Small intestine (tissue), 7 donors: Measurements from ENCODE around the gene NDE1. TPM values are rescaled to one million over a fixed set of nuclear protein-coding genes. Genes with fewer than 3 reads are reported as not detected.

Experiments
- DNase-seq, 2 donors: peaks; one replicate each; pipeline versions ENCODE4 v3.0.0 to v3.0.0-alpha.2; 2013
- FAIRE-seq: peaks from 2 replicates; lab custom pipeline; 2012; peaks lifted over from hg19 to GRCh38; lab: Jason Lieb, UNC
- H3K27ac ChIP-seq, 3 donors: one replicate each; pipeline ENCODE4 v1.5.1; 2013; ENCODE audit warnings: low read length in 2 of 3, mild to moderate bottlenecking in 2 of 3, control low read depth in 1 of 3, inconsistent platforms in 1 of 3, low read depth in 1 of 3, moderate library complexity in 1 of 3
- H3K27me3 ChIP-seq, 3 donors: one replicate each; pipeline ENCODE4 v1.6.1; 2013; ENCODE audit warnings: low read length in 3 of 3, inconsistent platforms in 1 of 3; ENCODE audit not compliant: control insufficient read depth in 3 of 3, insufficient read depth in 3 of 3
- H3K36me3 ChIP-seq, 3 donors: one replicate each; pipeline ENCODE4 v1.6.1; 2013; ENCODE audit warnings: low read length in 3 of 3, inconsistent platforms in 1 of 3, low read depth in 1 of 3, mild to moderate bottlenecking in 1 of 3, moderate library complexity in 1 of 3; ENCODE audit not compliant: control insufficient read depth in 3 of 3, insufficient read depth in 2 of 3
- H3K4me1 ChIP-seq, 3 donors: one replicate each; pipeline ENCODE4 v1.6.1; 2013; ENCODE audit warnings: low read length in 2 of 3, inconsistent platforms in 1 of 3, low read depth in 1 of 3, mild to moderate bottlenecking in 1 of 3, moderate library complexity in 1 of 3; ENCODE audit not compliant: control insufficient read depth in 3 of 3, insufficient read depth in 2 of 3
- H3K4me3 ChIP-seq, 3 donors: one replicate each; pipeline ENCODE4 v1.5.1; 2013; ENCODE audit warnings: low read length in 3 of 3, control low read depth in 1 of 3, inconsistent platforms in 1 of 3, low read depth in 1 of 3, mild to moderate bottlenecking in 1 of 3, moderate library complexity in 1 of 3
- H3K9me3 ChIP-seq, 2 donors: one replicate each; pipeline ENCODE4 v1.6.1; 2013; ENCODE audit warnings: low read depth in 1 of 2, low read length in 1 of 2; ENCODE audit not compliant: control insufficient read depth in 2 of 2, insufficient read depth in 1 of 2
- WGBS, 3 donors: extraction: QIAGEN DNeasy Blood & Tissue Kit; methylation state at CpG; one replicate each; pipeline ENCODE4 v1.1.7; 2013; 5-methylcytosine and 5-hydroxymethylcytosine counted together
- polyA plus RNA-seq, 4 donors: library from polyadenylated mRNA; stranded (reverse) in 3 of 4; unstranded in 1 of 4; fragments of 200-250 nt in 3 of 4; fragments of 120-200 nt in 1 of 4; gene quantifications; one replicate each; pipeline versions ENCODE4 v1.2.1 to v1.2.3, GENCODE V29; 2013
- donor health status: healthy with polysubstance abuse.
- donor health status: control.
- donor health status: control.
- donor health status: Bipolar disorder and iron deficiency.
- donor health status: healthy.

NDE1 gene
- polyA plus RNA-seq, 4 donors, result 5.8 to 21.7 (median 14.4) TPM

- H3K36me3 ChIP-seq, result peaks cover 0 to 12% (median 0%) of the 10 kb centered on the region in 3 donors
- H3K9me3 ChIP-seq, result peaks cover 0 to 4% of the 10 kb centered on the region in 2 donors
- DNase-seq (no peak), FAIRE-seq (no peak)
- H3K27me3 ChIP-seq, result no peaks in the 10 kb centered on the region
- no peaks in the 10 kb centered on the region for H3K4me1 ChIP-seq
- no peak overlapping the region for H3K4me3 ChIP-seq
- H3K27ac ChIP-seq, result no peak overlapping the region
- WGBS, 3 donors, result 89 to 93% (median 92%) methylated on average over 2 of the region's 2 CpGs
These were observed 92.7 kb downstream of the NDE1 start for GRCh38 chr16:15742716-15743115.

DNA sequence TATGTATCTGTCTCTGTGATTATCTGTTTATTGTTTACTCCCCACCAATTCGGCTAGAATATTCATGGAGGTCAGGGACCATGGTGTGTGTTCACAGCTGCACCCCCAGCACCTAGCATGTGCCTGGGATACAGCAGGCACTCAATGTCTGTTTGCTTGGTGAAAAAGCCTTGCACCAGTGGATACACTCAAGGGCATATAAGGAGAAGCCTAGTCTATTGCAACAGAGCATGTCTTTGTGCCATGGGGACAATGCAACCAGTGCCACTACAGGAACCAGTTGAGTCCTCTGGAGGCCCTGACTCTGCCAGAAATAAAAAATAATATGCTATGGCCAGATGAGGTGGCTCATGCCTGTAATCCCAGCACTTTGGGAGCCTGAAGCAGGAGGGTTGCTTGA is 93.6 kb downstream of the NDE1 start:
- Histone ChIP-seq H3K27ac (no peak overlapping the region), H3K27me3 (no peaks in the 10 kb centered on the region), H3K36me3 (peaks cover 0 to 12% (median 0%) of the 10 kb centered on the region in 3 donors), H3K9me3 (peaks cover 0 to 4% of the 10 kb centered on the region in 2 donors), H3K4me1 (no peaks in the 10 kb centered on the region), H3K4me3 (no peak overlapping the region)
- DNase-seq (no peak), FAIRE-seq (no peak)
- WGBS, 3 donors, result 54 to 80% (median 72%) methylated on average over 1 of the region's 1 CpG

GRCh38 chr16:15746332-15746731 is 96.3 kb downstream of the NDE1 start:
- no peak overlapping the region for H3K27ac ChIP-seq
- no peaks in the 10 kb centered on the region for H3K27me3 ChIP-seq
- FAIRE-seq (no peak), DNase-seq (no peak)
- WGBS, 3 donors, result 93 to 97% (median 96%) methylated on average over 6 of the region's 6 CpGs
- H3K4me3 ChIP-seq, result no peak overlapping the region
- H3K9me3 ChIP-seq, result no peaks in the 10 kb centered on the region
- peaks cover 0 to 6% (median 0%) of the 10 kb centered on the region in 3 donors for H3K36me3 ChIP-seq
- no peaks in the 10 kb centered on the region for H3K4me1 ChIP-seq

DNA sequence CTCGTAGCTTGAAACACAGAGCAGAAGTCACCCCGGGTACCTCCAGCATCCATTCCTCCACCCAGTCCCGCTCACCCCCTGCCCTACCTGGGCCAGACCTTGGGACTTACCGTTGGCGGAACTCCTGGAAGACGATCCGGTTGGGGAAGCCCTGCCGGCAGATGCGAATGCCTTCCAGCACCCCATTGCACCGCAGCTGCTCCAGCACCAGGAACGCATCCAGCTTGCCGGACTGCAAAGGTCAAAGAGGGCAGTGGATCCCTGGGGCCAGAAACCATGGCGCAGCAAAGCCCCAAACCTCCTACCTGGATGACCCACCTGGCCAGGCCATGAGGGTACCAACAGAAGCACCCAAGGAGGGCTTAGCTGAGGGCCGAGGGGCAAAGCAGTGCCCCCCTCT is 97.9 kb downstream of the NDE1 start:
- 90 to 98% (median 96%) methylated on average over 14 of the region's 14 CpGs for WGBS, 3 donors
- Histone ChIP-seq H3K4me1 (no peaks in the 10 kb centered on the region), H3K27ac (no peak overlapping the region), H3K9me3 (no peaks in the 10 kb centered on the region), H3K4me3 (no peak overlapping the region), H3K36me3 (peaks cover 0 to 5% (median 0%) of the 10 kb centered on the region in 3 donors), H3K27me3 (no peaks in the 10 kb centered on the region)
- FAIRE-seq (no peak), DNase-seq (no peak)

DNA sequence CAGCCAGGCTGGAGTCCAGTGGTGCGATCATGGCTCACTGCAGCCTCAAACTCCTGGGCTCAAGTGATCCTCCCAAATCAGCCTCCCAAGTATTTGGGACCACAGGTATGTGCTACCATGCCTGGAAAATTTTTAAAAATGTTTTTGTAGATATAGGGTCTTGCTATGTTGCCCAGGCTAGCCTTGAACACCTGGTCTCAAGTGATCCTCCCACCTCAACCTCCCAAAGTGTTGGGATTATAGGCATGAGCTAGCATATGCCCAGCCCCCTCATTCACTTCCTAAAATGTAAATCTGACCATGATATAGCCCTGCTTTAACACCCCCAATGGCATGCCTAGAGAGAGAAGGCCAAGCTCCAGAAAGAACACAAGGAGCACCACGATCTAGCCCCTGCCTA is 98.6 kb downstream of the NDE1 start:
- 93 to 100% (median 94%) methylated on average over 2 of the region's 2 CpGs for WGBS, 3 donors
- no peaks in the 10 kb centered on the region for H3K4me1 ChIP-seq
- H3K9me3 ChIP-seq, result no peaks in the 10 kb centered on the region
- H3K27ac ChIP-seq, result no peak overlapping the region
- H3K4me3 ChIP-seq, result no peak overlapping the region
- no peak for DNase-seq
- FAIRE-seq, result no peak
- H3K36me3 ChIP-seq, result peaks cover 0 to 5% (median 0%) of the 10 kb centered on the region in 3 donors
- no peaks in the 10 kb centered on the region for H3K27me3 ChIP-seq

DNA sequence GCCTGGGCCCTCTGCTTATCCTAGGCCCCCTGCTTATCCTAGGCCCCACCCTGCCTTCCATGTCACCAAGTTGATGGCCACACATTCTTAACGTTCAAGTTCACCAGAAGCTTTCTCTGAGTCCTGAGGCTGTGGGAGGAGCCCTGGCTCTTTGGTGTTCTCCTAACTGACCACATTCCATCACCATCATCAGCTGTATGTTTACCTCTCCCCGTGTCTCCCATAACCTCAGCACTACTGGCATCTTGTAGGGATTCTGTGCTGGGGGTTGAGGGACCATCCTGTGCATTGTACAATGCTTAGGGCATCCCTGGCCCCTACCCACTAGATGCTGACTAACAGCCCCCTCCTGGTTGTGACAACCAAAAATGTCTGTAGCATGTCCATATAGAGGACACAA is 99.3 kb downstream of the NDE1 start:
- FAIRE-seq (no peak), DNase-seq (no peak)
- Histone ChIP-seq H3K27ac (no peak overlapping the region), H3K27me3 (no peaks in the 10 kb centered on the region), H3K9me3 (no peaks in the 10 kb centered on the region), H3K36me3 (peaks cover 0 to 5% (median 0%) of the 10 kb centered on the region in 3 donors), H3K4me3 (no peak overlapping the region), H3K4me1 (no peaks in the 10 kb centered on the region)
- WGBS, 3 donors, result 40 to 52% (median 40%) methylated on average over 2 of the region's 2 CpGs

- 80 to 87% (median 87%) methylated on average over 16 to 18 of the region's 18 CpGs for WGBS, 3 donors
- no peaks in the 10 kb centered on the region for H3K9me3 ChIP-seq
- no peak overlapping the region for H3K4me3 ChIP-seq
- H3K27me3 ChIP-seq, result no peaks in the 10 kb centered on the region
- H3K36me3 ChIP-seq, result peaks cover 0 to 3% (median 0%) of the 10 kb centered on the region in 3 donors
- no peak for DNase-seq
- no peak overlapping the region for H3K27ac ChIP-seq
- H3K4me1 ChIP-seq, result no peaks in the 10 kb centered on the region
- no peak for FAIRE-seq
These were observed 99.9 kb downstream of the NDE1 start for GRCh38 chr16:15749985-15750384.

DNA sequence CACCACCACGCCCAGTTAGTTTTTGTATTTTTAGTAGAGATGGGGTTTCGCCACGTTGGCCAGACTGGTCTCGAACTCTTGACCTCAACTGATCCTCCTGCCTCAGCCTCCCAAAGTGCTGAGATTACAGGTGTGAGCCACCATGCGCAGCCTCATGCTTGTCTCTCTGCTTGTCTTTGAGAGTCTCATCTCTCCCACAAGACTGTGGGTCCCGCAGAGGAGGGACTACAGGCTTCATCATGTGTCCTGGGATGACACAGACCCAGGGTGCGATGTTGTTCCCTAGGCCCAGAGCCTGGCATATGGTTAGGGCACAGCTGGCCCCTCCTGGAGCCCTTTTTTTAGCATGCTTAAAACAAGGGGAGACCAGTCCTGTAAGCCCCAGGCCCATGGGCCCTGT is 101.9 kb downstream of the NDE1 start:
- Histone ChIP-seq H3K36me3 (no peaks in the 10 kb centered on the region), H3K4me1 (no peaks in the 10 kb centered on the region), H3K27me3 (no peaks in the 10 kb centered on the region), H3K4me3 (no peak overlapping the region), H3K27ac (no peak overlapping the region), H3K9me3 (no peaks in the 10 kb centered on the region)
- DNase-seq, result no peak
- FAIRE-seq, result no peak
- 88 to 93% (median 90%) methylated on average over 7 of the region's 7 CpGs for WGBS, 3 donors
